ENCODE measurements around the gene ALDH1A3. TPM values are rescaled to one million over a fixed set of nuclear protein-coding genes. Genes with fewer than 3 reads are reported as not detected.

The ALDH1A3 gene
- total RNA-seq, 2 donors from 2014 or later = 3.9 to 5.4 TPM

- ATAC-seq (no peak), DNase-seq (no peak)
- intact Hi-C loops (cut with DNase I, micrococcal nuclease) = no loop called here
These were observed 53.2 kb downstream of the ALDH1A3 start for GRCh38 chr15:100932676-100933348.

GRCh38 chr15:100934166-100934565, 54.5 kb downstream of the ALDH1A3 start:
- intact Hi-C loops (cut with DNase I, micrococcal nuclease) = no loop called here
- no peak for ATAC-seq
- no peak for DNase-seq

GRCh38 chr15:100934726-100935125, 55.1 kb downstream of the ALDH1A3 start:
- ATAC-seq (peak; percentile 70), DNase-seq (no peak)
- intact Hi-C loops (cut with DNase I, micrococcal nuclease) = no loop called here

GRCh38 chr15:100937171-100937570, 57.5 kb downstream of the ALDH1A3 start:
- DNase-seq = no peak
- ATAC-seq = no peak
- intact Hi-C loops (cut with DNase I, micrococcal nuclease) = no loop called here

GRCh38 chr15:100939791-100940190, 60.2 kb downstream of the ALDH1A3 start:
- no peak for ATAC-seq

GRCh38 chr15:100940767-100941379, 61.2 kb downstream of the ALDH1A3 start:
- no peak for DNase-seq
- intact Hi-C loops (cut with DNase I, micrococcal nuclease) = no loop called here
- no peak for ATAC-seq

More at GRCh38 chr15:100939791-100940190, 60.2 kb downstream of the ALDH1A3 start:
- intact Hi-C loops (cut with DNase I, micrococcal nuclease) = no loop called here
- DNase-seq = no peak

- ATAC-seq (no peak), DNase-seq (no peak)
- intact Hi-C loops (cut with DNase I, micrococcal nuclease) = no loop called here
These were observed 61.9 kb downstream of the ALDH1A3 start for GRCh38 chr15:100941536-100941935.

- ATAC-seq (no peak), DNase-seq (no peak)
- intact Hi-C loops (cut with DNase I, micrococcal nuclease) = no loop called here
These were observed 63.2 kb downstream of the ALDH1A3 start for GRCh38 chr15:100942656-100943425.

GRCh38 chr15:100944244-100944895, 64.7 kb downstream of the ALDH1A3 start:
- no peak for ATAC-seq
- intact Hi-C loops (cut with DNase I, micrococcal nuclease) = no loop called here

GRCh38 chr15:100944986-100945385, 65.4 kb downstream of the ALDH1A3 start:
- ATAC-seq = no peak
- DNase-seq = no peak
- intact Hi-C loops (cut with DNase I, micrococcal nuclease) = no loop called here

More at GRCh38 chr15:100944244-100944895, 64.7 kb downstream of the ALDH1A3 start:
- no peak for DNase-seq

- ATAC-seq (no peak), DNase-seq (no peak)
- intact Hi-C loops (cut with DNase I, micrococcal nuclease) = no loop called here
These were observed 68.3 kb downstream of the ALDH1A3 start for GRCh38 chr15:100947760-100948429.

GRCh38 chr15:100948430-100948762, 68.8 kb downstream of the ALDH1A3 start:
- ATAC-seq (no peak), DNase-seq (no peak)
- intact Hi-C loops (cut with DNase I, micrococcal nuclease) = no loop called here

GRCh38 chr15:100949691-100950090, 70.1 kb downstream of the ALDH1A3 start:
- intact Hi-C loops (cut with DNase I, micrococcal nuclease) = no loop called here
- DNase-seq = no peak
- ATAC-seq = no peak

GRCh38 chr15:100951965-100952364, 72.3 kb downstream of the ALDH1A3 start:
- DNase-seq = no peak
- ATAC-seq = peak; percentile 77
- intact Hi-C loops (cut with DNase I, micrococcal nuclease) = no loop called here

- ATAC-seq = no peak
- DNase-seq = no peak
- intact Hi-C loops (cut with DNase I, micrococcal nuclease) = no loop called here
These were observed 72.9 kb downstream of the ALDH1A3 start for GRCh38 chr15:100952566-100952965.

- DNase-seq = no peak
- ATAC-seq = no peak
These were observed 78.9 kb downstream of the ALDH1A3 start for GRCh38 chr15:100958326-100959065.

GRCh38 chr15:100959066-100960050, 79.7 kb downstream of the ALDH1A3 start:
- no peak for ATAC-seq
- intact Hi-C loops (cut with DNase I, micrococcal nuclease) = no loop called here

More at GRCh38 chr15:100958326-100959065, 78.9 kb downstream of the ALDH1A3 start:
- intact Hi-C loops (cut with DNase I, micrococcal nuclease) = no loop called here

More at GRCh38 chr15:100959066-100960050, 79.7 kb downstream of the ALDH1A3 start:
- no peak for DNase-seq

Data from left colon (tissue), 2 donors.